HG02763 (cell line): ENCODE measurements around the gene SMIM20.
A peak's percentile ranks its signal among the peaks of the same experiment; 100 is the strongest.

Experiments
- ATAC-seq: cut with Tn5 transposase; IDR thresholded peaks from one replicate; pipeline ENCODE4 v1.9.1; 2021; ENCODE audit warnings: mild to moderate bottlenecking, moderate library complexity; ENCODE audit not compliant: unreplicated experiment

The SMIM20 gene

DNA sequence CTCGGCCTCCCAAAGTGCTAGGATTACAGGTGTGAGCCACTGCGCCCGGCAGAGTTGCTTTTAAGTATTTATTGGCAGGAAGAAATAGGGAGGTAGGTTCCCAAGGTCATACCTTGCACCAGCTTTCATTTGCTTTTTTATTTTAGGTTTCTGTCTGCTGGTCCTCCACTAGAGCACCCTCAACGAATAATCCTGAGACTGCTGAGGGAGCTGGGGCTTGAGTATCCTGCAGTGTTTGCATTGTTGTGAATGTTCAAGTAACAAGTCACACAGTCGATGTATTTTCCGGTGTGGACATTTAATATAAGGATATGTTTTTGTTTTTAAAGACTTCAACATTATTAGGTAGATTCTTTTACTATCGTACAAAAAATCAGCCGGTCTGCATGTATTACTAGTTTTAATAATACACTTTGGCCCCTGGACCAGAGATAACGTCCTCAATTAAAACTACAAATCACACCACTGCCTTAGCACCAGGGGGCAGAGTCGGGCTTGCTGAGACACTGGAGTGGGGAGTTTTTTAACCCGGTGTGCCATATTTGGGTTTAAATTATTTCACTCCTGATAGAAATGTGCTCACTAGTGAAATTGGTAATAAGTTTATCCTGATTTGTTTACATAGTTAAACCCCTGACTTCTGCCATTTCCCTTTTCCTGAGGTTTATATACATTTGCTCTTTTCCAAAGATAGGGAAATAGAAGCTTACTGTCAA is 11.6 kb downstream of the SMIM20 start:
- ATAC-seq = no peak

- ATAC-seq = no peak
Measured at GRCh38 chr4:25926462-25926861, 12.4 kb downstream of the SMIM20 start.

GRCh38 chr4:25927361-25928195 is 13.6 kb downstream of the SMIM20 start:
- ATAC-seq = no peak

GRCh38 chr4:25928379-25929297 is 14.6 kb downstream of the SMIM20 start:
- ATAC-seq = no peak

DNA sequence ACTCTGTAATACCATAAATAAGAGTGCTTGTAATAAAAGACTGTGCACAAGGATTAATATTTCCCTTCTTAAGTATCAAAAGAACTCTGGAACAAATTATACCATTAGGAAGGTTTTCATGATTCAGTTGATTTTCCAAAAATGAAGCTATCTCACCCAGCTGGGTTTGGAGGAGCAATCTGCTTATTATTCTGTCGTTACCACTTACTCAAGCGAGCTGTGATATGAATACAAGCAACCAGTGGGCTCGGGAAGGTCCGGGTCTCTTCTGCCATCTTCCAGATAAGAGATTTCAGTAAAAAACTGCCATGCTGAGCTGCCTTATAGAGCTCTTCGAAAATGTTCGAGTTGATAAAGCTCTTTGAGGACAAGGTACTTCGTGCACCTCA is 15.3 kb downstream of the SMIM20 start:
- ATAC-seq = no peak

GRCh38 chr4:25930731-25931354 is 16.8 kb downstream of the SMIM20 start:
- no peak for ATAC-seq

DNA sequence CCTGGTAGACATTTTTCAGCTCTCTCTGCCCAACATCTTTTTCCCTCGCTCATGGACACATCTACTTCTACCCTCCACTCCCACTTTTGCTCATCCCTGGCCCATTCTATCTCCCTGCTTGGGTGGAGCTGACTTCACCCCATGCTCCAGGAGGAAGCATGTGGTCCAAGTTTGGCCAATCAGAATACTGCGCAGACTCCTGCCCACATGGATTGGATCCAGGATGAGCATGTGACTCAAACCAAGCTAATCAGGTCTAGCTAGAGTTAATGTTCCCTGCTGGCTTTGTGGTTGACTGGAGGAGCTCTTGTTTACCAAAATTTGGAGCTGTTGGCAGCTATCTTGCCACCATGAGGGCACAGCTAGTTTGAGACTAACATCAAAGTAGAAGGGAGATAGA is 22.7 kb downstream of the SMIM20 start:
- ATAC-seq = no peak

GRCh38 chr4:25937801-25938200 is 23.8 kb downstream of the SMIM20 start:
- ATAC-seq = no peak

DNA sequence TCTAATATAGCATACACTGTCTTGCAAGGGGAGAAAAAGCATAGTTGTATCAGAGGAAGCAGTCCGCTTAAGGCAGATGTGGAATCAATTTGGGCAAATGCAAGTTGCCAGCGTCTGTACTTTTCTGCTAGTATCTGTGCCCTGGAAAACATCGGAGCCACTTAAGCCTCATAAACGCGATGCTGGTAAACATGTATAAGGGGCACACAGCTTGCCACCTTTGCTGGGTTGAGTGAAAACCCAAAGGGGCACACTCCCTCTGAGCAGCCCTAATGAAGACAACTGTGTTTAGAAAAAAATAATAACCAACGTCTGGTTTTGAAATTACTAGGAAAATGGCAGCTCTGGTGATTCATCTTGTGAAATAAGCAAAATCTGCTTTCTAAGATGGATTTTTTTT is 24.3 kb downstream of the SMIM20 start:
- ATAC-seq = peak; percentile 25

DNA sequence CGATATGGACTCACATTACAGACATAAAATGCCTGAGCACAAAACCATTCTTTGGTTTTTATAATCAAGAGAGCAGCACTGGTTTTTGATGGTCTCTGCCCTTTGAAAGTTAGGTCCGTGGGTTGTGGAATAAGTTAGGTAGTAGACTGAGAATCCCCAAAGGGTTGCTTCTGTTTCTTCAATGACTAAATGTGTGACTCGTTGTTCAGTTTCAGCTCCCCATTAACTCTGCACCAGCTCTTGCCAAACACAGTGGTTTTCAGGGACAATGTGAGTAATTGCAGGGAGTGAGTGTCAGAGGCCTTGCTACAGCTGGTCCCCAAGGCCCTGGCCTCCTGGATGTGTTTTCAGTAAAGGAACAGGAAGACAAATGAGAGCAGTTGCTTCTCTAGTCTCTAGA is 24.8 kb downstream of the SMIM20 start:
- ATAC-seq = peak; percentile 90

GRCh38 chr4:25939330-25939729 is 25.3 kb downstream of the SMIM20 start:
- no peak for ATAC-seq

DNA sequence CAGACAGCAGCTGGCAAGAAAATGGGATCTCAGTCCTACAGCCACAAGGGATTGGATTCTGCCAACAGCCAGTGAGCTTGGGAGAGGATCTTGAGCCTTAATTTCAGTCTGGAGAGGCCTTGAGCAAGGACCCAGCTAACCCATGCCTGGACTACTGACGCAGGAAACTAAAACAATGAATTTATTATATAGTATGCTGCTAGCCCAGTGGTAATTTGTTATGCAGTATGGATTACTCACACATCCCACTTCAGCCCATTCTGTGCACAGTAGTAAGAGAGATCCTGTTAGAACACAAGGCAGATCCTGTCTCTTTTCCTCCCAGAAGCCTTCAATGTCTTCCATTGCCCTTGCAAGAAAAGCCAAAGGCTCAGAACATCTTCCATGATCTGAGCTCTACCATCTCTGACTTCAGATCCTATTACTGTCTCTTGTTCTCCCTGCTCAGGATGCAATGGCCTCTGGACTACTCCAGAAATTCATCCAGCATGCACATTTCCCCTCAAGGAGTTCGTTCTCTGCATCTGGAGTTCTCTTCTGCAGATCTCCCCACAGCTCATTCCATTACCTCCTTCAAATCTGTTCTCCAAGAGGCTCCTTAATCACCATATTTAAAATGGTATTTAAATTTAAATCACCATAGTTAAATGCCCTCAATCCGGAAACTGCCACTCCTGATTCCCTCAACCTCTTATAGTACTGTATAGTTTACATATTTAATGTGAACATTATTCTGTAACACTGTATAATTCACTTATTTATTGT is 27.6 kb downstream of the SMIM20 start:
- ATAC-seq = no peak

DNA sequence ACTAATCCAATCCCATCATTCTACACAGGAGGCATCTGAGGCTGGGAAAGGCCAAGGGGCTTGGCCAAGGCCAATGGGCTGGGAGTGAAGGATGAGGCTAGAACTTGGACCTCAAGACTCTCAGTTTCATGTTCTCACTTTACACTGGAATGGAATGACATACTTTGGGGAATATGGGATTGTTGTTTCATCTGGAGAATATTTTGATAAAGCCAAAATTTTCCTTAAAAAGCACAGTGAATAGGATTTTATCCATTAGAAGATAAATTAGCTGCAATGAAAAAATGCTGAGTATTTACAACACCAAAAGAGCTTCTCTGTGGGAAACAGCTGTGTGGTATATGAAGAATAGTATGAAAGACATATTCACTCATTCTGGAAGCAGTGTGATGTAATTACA is 29.3 kb downstream of the SMIM20 start:
- ATAC-seq = no peak

DNA sequence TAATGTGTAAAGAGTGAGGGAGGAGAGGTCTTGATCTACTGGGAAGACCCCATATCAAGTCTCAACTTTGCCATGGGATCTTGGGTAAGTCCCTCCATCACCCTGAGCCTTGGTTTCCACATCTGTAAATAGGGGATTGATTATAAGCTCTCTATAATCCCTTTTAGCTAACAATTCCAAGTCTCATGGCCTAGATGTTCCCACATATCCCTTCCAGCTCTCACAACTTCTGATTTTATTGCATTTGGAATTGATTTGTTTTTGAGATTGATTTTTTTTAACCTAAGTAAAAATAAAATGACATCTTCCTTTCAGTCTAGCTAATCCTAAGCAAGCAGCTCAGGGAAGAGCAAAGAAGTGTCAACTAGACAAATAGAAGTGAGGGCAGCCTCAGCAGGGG is 29.8 kb downstream of the SMIM20 start:
- no peak for ATAC-seq

- no peak for ATAC-seq
Measured at GRCh38 chr4:25948051-25948450, 34.0 kb downstream of the SMIM20 start.

GRCh38 chr4:25949173-25949748 is 35.2 kb downstream of the SMIM20 start:
- no peak for ATAC-seq

- no peak for ATAC-seq
Measured at GRCh38 chr4:25949994-25950393, 36.0 kb downstream of the SMIM20 start.

- ATAC-seq = no peak
Measured at GRCh38 chr4:25950461-25951389, 36.7 kb downstream of the SMIM20 start.
